B cell (primary cell): ENCODE results near the gene KRTAP10-5. TPM values are rescaled to one million over a fixed set of nuclear protein-coding genes. Genes with fewer than 3 reads are reported as not detected.

Source experiments
- ATAC-seq: fragments of 200-7000 bp; cut with Tn5 transposase; one replicate; pipeline ENCODE4 v1.10.0; 2021; ENCODE audit warnings: low read depth, mild to moderate bottlenecking, moderate number of reproducible peaks, moderate library complexity
- CTCF ChIA-PET: fragments of 350-600 bp; sonication (Branson Sonifier 250); formaldehyde crosslinking; loops from one replicate; lab custom pipeline; 2021; ENCODE audit warnings: antibody characterized with exemption, inconsistent platforms; lab: Charles Lee
- POLR2A ChIA-PET: fragments of 350-600 bp; sonication (Branson Sonifier 250); formaldehyde crosslinking; loops from one replicate; lab custom pipeline; 2021; ENCODE audit warnings: antibody characterized with exemption; lab: Charles Lee
- DNase-seq: peaks from one replicate; pipeline ENCODE4 v3.0.0; 2013
- H2AFZ ChIP-seq: 2 replicates; pipeline ENCODE4 v1.6.1; 2012; ENCODE audit warnings: mild to moderate bottlenecking, low read depth, low read length; ENCODE audit not compliant: insufficient read depth, poor library complexity, severe bottlenecking
- H3K27ac ChIP-seq, 2 donors: 1 replicate in 1 of 2; 2 replicates in 1 of 2; pipeline ENCODE4 v1.5.1; 2012 to 2013; ENCODE audit warnings: low read length in 2 of 2, mild to moderate bottlenecking in 2 of 2, moderate library complexity in 1 of 2
- H3K27me3 ChIP-seq, 4 experiments: fragments of 200-600 bp in 1 of 4; sonication (generic) in 1 of 4; replicated peaks in 1 of 4; 1 replicate in 2 of 4; 2 replicates in 2 of 4; pipeline versions ENCODE4 v1.6.1 to v1.7.0; 2013 to 2016; ENCODE audit warnings: low read length in 3 of 4, mild to moderate bottlenecking in 2 of 4, mixed read lengths in 1 of 4, moderate library complexity in 1 of 4; ENCODE audit not compliant: insufficient read depth in 4 of 4, control insufficient read depth in 3 of 4; ENCODE audit errors: control extremely low read depth in 1 of 4
- H3K36me3 ChIP-seq, 2 experiments: replicated peaks in 1 of 2; 1 replicate in 1 of 2; 2 replicates in 1 of 2; pipeline versions ENCODE4 v1.6.1 to v1.7.1; 2013; ENCODE audit warnings: low read length in 1 of 2; ENCODE audit not compliant: insufficient read depth in 2 of 2, control insufficient read depth in 1 of 2; ENCODE audit errors: control extremely low read depth in 1 of 2, extremely low read depth in 1 of 2
- H3K4me1 ChIP-seq, 2 donors: fragments of 200-600 bp in 1 of 2; sonication (generic) in 1 of 2; 1 replicate in 1 of 2; 2 replicates in 1 of 2; pipeline versions ENCODE4 v1.5.1 to v1.6.1; 2013 to 2017; ENCODE audit warnings: low read length in 2 of 2; ENCODE audit not compliant: control insufficient read depth in 2 of 2, insufficient read depth in 2 of 2
- H3K4me2 ChIP-seq: replicated peaks from 2 replicates; pipeline ENCODE3; 2012; ENCODE audit warnings: mild to moderate bottlenecking, low read depth, low read length; ENCODE audit not compliant: poor library complexity, severe bottlenecking
- H3K4me3 ChIP-seq, 5 experiments: fragments of 200-600 bp in 1 of 5; sonication (generic) in 1 of 5; 1 replicate in 3 of 5; 2 replicates in 2 of 5; pipeline versions ENCODE4 v1.5.1 to v1.7.0; 2011 to 2016; ENCODE audit warnings: low read length in 4 of 5, mild to moderate bottlenecking in 4 of 5, low read depth in 2 of 5, control low read depth in 1 of 5, moderate library complexity in 1 of 5; ENCODE audit not compliant: insufficient read depth in 1 of 5; ENCODE audit errors: control extremely low read depth in 1 of 5, extremely low read depth in 1 of 5
- H3K79me2 ChIP-seq: fragments of 200-600 bp; sonication (generic); one replicate; pipeline ENCODE4 v1.6.0; 2016; ENCODE audit warnings: low read length; ENCODE audit not compliant: control insufficient read depth, insufficient read depth
- H3K9ac ChIP-seq: fragments of 200-600 bp; sonication (generic); 2 replicates; pipeline ENCODE4 v1.6.1; 2017; ENCODE audit warnings: mild to moderate bottlenecking, low read length, moderate library complexity
- H3K9me3 ChIP-seq, 3 donors: one replicate each; pipeline versions ENCODE4 v1.6.1 to v1.7.1; 2013; ENCODE audit warnings: low read length in 2 of 3; ENCODE audit not compliant: control insufficient read depth in 2 of 3, insufficient read depth in 1 of 3; ENCODE audit errors: control extremely low read depth in 1 of 3
- H4K20me1 ChIP-seq: 2 replicates; pipeline ENCODE4 v1.6.0; 2012; ENCODE audit warnings: mild to moderate bottlenecking, low read length; ENCODE audit not compliant: insufficient read depth, control insufficient read depth, poor library complexity, severe bottlenecking
- H3K27ac Mint-ChIP-seq: one replicate; pipeline ENCODE4 v1.8.0; 2021; ENCODE audit warnings: mixed read lengths
- H3K27me3 Mint-ChIP-seq: one replicate; pipeline ENCODE4 v1.8.0; 2021; ENCODE audit warnings: mixed read lengths
- H3K4me1 Mint-ChIP-seq: one replicate; pipeline ENCODE4 v1.8.0; 2021; ENCODE audit warnings: mixed read lengths
- H3K4me3 Mint-ChIP-seq: one replicate; pipeline ENCODE4 v1.8.0; 2021; ENCODE audit warnings: mixed read lengths
- H3K9me3 Mint-ChIP-seq: one replicate; pipeline ENCODE4 v1.8.0; 2022; ENCODE audit warnings: mixed read lengths; ENCODE audit not compliant: insufficient read depth
- CTCF ChIP-seq: fragments of 200-600 bp; IDR thresholded peaks from one replicate; pipeline ENCODE4 v1.8.0; 2022; ENCODE audit warnings: antibody characterized with exemption, mild to moderate bottlenecking
- EZH2 ChIP-seq: IDR thresholded peaks from 2 replicates; pipeline ENCODE4 v1.6.1; 2012; ENCODE audit warnings: borderline replicate concordance, low read depth, mild to moderate bottlenecking, moderate library complexity, low read length; ENCODE audit not compliant: insufficient read depth, poor library complexity, severe bottlenecking
- WGBS: methylation state at CpG from one replicate; pipeline ENCODE4 v1.1.5; 2013; ENCODE audit warnings: missing lambda C conversion rate; ENCODE audit not compliant: insufficient coverage; 5-methylcytosine and 5-hydroxymethylcytosine counted together
- intact Hi-C: fragments of 100-400 bp; cut with micrococcal nuclease; formaldehyde crosslinking; loops from one replicate; pipeline ENCODE4 v1.10.0; 2022
- polyA plus RNA-seq: library from polyadenylated mRNA; depleted of rRNA; stranded (reverse); fragments of >200 nt; gene quantifications from 2 replicates; pipeline ENCODE4 v1.2.3, GENCODE V29; 2012
- total RNA-seq, 2 donors: library from RNA; stranded (reverse); fragments of 120-200 nt in 1 of 2; gene quantifications; 1 replicate in 1 of 2; 2 replicates in 1 of 2; pipeline versions ENCODE4 v1.2.3 to v1.2.4, GENCODE V29; 2013 to 2022

The KRTAP10-5 gene
- total and polyA plus RNA-seq, 2 donors (not counting 1 experiment from before 2014, with no cell fraction given): not detected

DNA sequence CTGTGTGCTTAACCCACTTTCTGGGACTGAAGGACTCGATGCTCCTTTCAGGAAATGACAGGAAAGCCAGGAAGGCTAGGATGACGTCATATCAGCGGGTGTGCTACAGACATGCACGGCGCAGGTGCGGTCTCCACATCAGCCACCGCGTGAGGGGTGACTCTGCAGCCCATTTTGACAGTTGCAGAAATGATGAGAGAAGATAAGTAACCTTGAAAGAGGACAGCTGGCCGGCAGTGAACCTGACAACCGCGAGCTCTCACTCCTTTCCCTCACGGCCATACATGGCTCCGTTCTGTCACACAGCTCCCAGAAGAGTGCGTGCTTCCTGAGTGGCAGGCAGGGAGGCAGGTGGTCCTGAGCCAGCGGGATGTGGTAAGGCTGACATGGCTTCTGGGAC, 1.7 kb upstream of the KRTAP10-5 start:
- no peak for ATAC-seq
- Mint-ChIP-seq H3K4me3 (no peak overlapping the region), H3K27ac (no peak overlapping the region), H3K27me3 (peaks cover 42% of the 10 kb centered on the region), H3K9me3 (peaks cover 6% of the 10 kb centered on the region), H3K4me1 (no peaks in the 10 kb centered on the region)
- WGBS: 84% methylated on average over 12 of the region's 15 CpGs
- no peaks in the 10 kb centered on the region for H3K79me2 ChIP-seq
- CTCF ChIA-PET: no interaction called here
- no peak overlapping the region for H3K4me3 ChIP-seq
- no peak overlapping the region for H2AFZ ChIP-seq
- TF ChIP-seq CTCF (no peak), EZH2 (no peak)
- peaks cover 0 to 18% (median 5%) of the 10 kb centered on the region in 4 experiments for H3K27me3 ChIP-seq
- DNase-seq: no peak
- no peaks in the 10 kb centered on the region for H3K36me3 ChIP-seq
- peaks cover 3 to 48% (median 23%) of the 10 kb centered on the region in 3 donors for H3K9me3 ChIP-seq
- H3K9ac ChIP-seq: no peak overlapping the region
- POLR2A ChIA-PET: no interaction called here
- H4K20me1 ChIP-seq: no peaks in the 10 kb centered on the region
- H3K4me1 ChIP-seq: no peaks in the 10 kb centered on the region
- no peak overlapping the region for H3K27ac ChIP-seq
- H3K4me2 ChIP-seq: no peak overlapping the region
- intact Hi-C loops: no loop called here

GRCh38 chr21:44581158-44581557, 754 bp upstream of the KRTAP10-5 start:
- no peak overlapping the region for H3K4me3 Mint-ChIP-seq
- Histone ChIP-seq H2AFZ (no peak overlapping the region), H3K27me3 (peaks cover 0 to 17% (median 5%) of the 10 kb centered on the region in 4 experiments), H4K20me1 (no peaks in the 10 kb centered on the region), H3K36me3 (no peaks in the 10 kb centered on the region), H3K9ac (no peak overlapping the region), H3K27ac (no peak overlapping the region), H3K4me3 (no peak overlapping the region), H3K79me2 (no peaks in the 10 kb centered on the region), H3K4me2 (no peak overlapping the region), H3K4me1 (no peaks in the 10 kb centered on the region), H3K9me3 (peaks cover 3 to 54% (median 28%) of the 10 kb centered on the region in 3 donors)
- DNase-seq: no peak
- intact Hi-C loops: no loop called here
- ChIA-PET POLR2A (no interaction called here), CTCF (no interaction called here)
- H3K9me3 Mint-ChIP-seq: peaks cover 6% of the 10 kb centered on the region
- no peak overlapping the region for H3K27ac Mint-ChIP-seq
- TF ChIP-seq EZH2 (no peak), CTCF (no peak)
- ATAC-seq: no peak
- no CpG with 5 or more reads among the region's 3 CpGs for WGBS
- no peaks in the 10 kb centered on the region for H3K4me1 Mint-ChIP-seq
- H3K27me3 Mint-ChIP-seq: peaks cover 33% of the 10 kb centered on the region
